ENCODE data around the gene NMNAT2. TPM values are rescaled to one million over a fixed set of nuclear protein-coding genes. Genes with fewer than 3 reads are reported as not detected.

The NMNAT2 gene
- total and polyA plus RNA-seq, 2 of the 4 experiments (the other 2 are of a cell fraction), result 0.36 to 2.4 TPM

DNA sequence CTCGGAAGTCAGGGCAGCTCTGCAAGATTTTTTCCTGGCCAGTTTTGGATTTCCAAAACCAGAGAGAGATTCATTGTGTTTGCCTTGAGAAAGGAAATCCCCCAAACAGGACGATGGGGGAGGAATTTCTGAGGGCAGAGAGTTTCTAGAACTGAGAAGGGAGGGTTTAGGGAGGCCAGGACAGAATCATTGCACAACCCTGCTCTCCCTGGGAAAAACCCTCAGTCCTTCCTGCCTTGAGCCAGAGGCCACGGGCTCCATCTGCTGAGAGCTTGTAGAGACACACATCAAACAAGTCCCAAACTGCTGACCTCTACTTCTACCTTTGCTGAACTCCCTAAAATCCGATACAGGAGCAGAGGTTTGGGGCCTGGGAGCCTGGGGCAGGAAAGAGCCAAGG, 99.7 kb downstream of the NMNAT2 start:
- peak overlapping the region; percentile 6; the same call in 1 of the 2 replicates for H3K14ac ChIP-seq (replicated peaks; ENCODE audit: low read depth, low read length)
- no peaks in the 10 kb centered on the region for H3K36me3 ChIP-seq (ENCODE audit: control insufficient read depth, insufficient read depth, low read length)
- peak overlapping the region; percentile 56; the same call in 1 of the 2 replicates for H2AK5ac ChIP-seq (ENCODE audit: low read depth, low read length)
- H3K4me2 ChIP-seq (ENCODE audit: low read depth, low read length), result no peak overlapping the region
- no peak overlapping the region for H2BK5ac ChIP-seq (ENCODE audit: low read depth, low read length, poor library complexity, severe bottlenecking)
- peak overlapping the region; percentile 30 for H2AK9ac ChIP-seq (replicated peaks; ENCODE audit: low read depth, low read length, poor library complexity)
- H4K8ac ChIP-seq (ENCODE audit: low read depth in 2 of 2, low read length in 2 of 2), result peak overlapping the region in 1 of 2 experiments; percentile 50; a peak in 2 of 4 replicates
- in situ Hi-C loops (cut with MboI; ENCODE audit: low sequenced_read_pairs) (no loop called here), intact Hi-C loops (cut with micrococcal nuclease) (loop anchor here (1.0 to 2.0 kb wide), 3 partner anchors 37 to 356 kb away; no protein-coding TSS in a partner anchor), dilution Hi-C loops (cut with HindIII; ENCODE audit: low sequenced_read_pairs, unreplicated experiment) (no loop called here)
- peak overlapping the region; percentile 42 for H3K4ac ChIP-seq (ENCODE audit: low read depth, low read length)
- no TSS peak for BruUV-seq (replicated peaks)
- no peaks in the 10 kb centered on the region for H4K20me1 ChIP-seq (ENCODE audit: insufficient read depth, low read length)
- peak overlapping the region; percentile 64 for H2AFZ ChIP-seq (replicated peaks; ENCODE audit: low read length, poor library complexity)
- peak overlapping the region; percentile 18; the same call in 1 of the 2 replicates for H2BK20ac ChIP-seq (ENCODE audit: low read depth, low read length)
- H3K9me1 ChIP-seq (ENCODE audit: insufficient read depth, low read length), result no peaks in the 10 kb centered on the region
- H3K27ac ChIP-seq (ENCODE audit: insufficient read depth, low read length), result peak overlapping the region; percentile 20; the same call in 1 of the 2 replicates
- peak overlapping the region; percentile 32 for H4K5ac ChIP-seq (ENCODE audit: low read depth, low read length)
- TF ChIP-seq, protein P1, sequence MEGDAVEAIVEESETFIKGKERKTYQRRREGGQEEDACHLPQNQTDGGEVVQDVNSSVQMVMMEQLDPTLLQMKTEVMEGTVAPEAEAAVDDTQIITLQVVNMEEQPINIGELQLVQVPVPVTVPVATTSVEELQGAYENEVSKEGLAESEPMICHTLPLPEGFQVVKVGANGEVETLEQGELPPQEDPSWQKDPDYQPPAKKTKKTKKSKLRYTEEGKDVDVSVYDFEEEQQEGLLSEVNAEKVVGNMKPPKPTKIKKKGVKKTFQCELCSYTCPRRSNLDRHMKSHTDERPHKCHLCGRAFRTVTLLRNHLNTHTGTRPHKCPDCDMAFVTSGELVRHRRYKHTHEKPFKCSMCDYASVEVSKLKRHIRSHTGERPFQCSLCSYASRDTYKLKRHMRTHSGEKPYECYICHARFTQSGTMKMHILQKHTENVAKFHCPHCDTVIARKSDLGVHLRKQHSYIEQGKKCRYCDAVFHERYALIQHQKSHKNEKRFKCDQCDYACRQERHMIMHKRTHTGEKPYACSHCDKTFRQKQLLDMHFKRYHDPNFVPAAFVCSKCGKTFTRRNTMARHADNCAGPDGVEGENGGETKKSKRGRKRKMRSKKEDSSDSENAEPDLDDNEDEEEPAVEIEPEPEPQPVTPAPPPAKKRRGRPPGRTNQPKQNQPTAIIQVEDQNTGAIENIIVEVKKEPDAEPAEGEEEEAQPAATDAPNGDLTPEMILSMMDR (conservative IDR thresholded peaks at IDR 0.05; ENCODE audit: low read depth, low read length), result peak; percentile 81
- peak; percentile 99 for TF ChIP-seq CEBPB (IDR thresholded peaks at IDR 0.05; ENCODE audit: low read depth, low read length)
- peak; percentile 69; the same call in 1 of the 2 replicates for TF ChIP-seq MAZ (IDR thresholded peaks at IDR 0.05; ENCODE audit: borderline replicate concordance, low read depth, low read length)
- TF ChIP-seq, protein P2, sequence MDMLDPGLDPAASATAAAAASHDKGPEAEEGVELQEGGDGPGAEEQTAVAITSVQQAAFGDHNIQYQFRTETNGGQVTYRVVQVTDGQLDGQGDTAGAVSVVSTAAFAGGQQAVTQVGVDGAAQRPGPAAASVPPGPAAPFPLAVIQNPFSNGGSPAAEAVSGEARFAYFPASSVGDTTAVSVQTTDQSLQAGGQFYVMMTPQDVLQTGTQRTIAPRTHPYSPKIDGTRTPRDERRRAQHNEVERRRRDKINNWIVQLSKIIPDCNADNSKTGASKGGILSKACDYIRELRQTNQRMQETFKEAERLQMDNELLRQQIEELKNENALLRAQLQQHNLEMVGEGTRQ (IDR thresholded peaks at IDR 0.05; ENCODE audit: low read depth, low read length), result no peak
- peak; percentile 87 for TF ChIP-seq SMC3 (IDR thresholded peaks at IDR 0.05; ENCODE audit: low read depth, low read length)
- peak; percentile 85 for TF ChIP-seq RAD21 (IDR thresholded peaks at IDR 0.05; ENCODE audit: low read length)
- no peak for TF ChIP-seq MAFK (IDR thresholded peaks at IDR 0.05; ENCODE audit: low read depth, low read length)
- TF ChIP-seq FOS (IDR thresholded peaks at IDR 0.05; ENCODE audit: low read depth, low read length), result no peak
- no peak for TF ChIP-seq BHLHE40 (IDR thresholded peaks at IDR 0.05; ENCODE audit: low read depth, low read length)
- H3K4me3 ChIP-seq (ENCODE audit: insufficient read depth, low read depth, low read length), result no peak overlapping the region
- H3K9me3 ChIP-seq (ENCODE audit: control insufficient read depth, insufficient read depth, low read length), result no peaks in the 10 kb centered on the region
- H4K91ac ChIP-seq (ENCODE audit: insufficient read depth, low read depth, low read length), result peak overlapping the region; percentile 57; the same call in 1 of the 2 replicates
- peak; percentile 97 for ATAC-seq (ENCODE audit: low read depth)
- H3K27me3 ChIP-seq (ENCODE audit: control insufficient read depth, insufficient read depth, low read length), result peaks cover 2% of the 10 kb centered on the region; the same call in 1 of the 2 replicates
- peaks cover 10% of the 10 kb centered on the region for H3K4me1 ChIP-seq (ENCODE audit: control insufficient read depth, insufficient read depth, low read length)
- ChIA-PET CTCF (interaction anchor here (0.9 to 2.5 kb wide), 6 partner anchors 13 to 356 kb away, joined by 3 to 20 read pairs (median 3); no protein-coding TSS in a partner anchor), POLR2A (ENCODE audit: unreplicated experiment) (no interaction called here)
- H2BK120ac ChIP-seq (ENCODE audit: low read depth, low read length), result peak overlapping the region; percentile 43; the same call in 1 of the 2 replicates
- peak; percentile 95 for DNase-seq
- H3K79me1 ChIP-seq (ENCODE audit: low read depth in 1 of 2, low read length in 2 of 2), result no peaks in the 10 kb centered on the region
- WGBS, 2 experiments (ENCODE audit: extremely low coverage in 2 of 2, insufficient read length in 1 of 2), result 50% methylated on average over 2 of the region's 4 CpGs; no CpG with 5 or more reads in 1 of the 2 experiments
- H3K56ac ChIP-seq (ENCODE audit: extremely low read depth, insufficient read depth, low read length), result no peak overlapping the region
- peak overlapping the region; percentile 28; the same call in 1 of the 3 replicates for H2BK15ac ChIP-seq (ENCODE audit: low read depth, low read length)
- no peak overlapping the region for H3K23ac ChIP-seq (ENCODE audit: low read depth, low read length)
- peak overlapping the region; percentile 20; the same call in 1 of the 2 replicates for H3K18ac ChIP-seq (ENCODE audit: low read depth, low read length)
- peak overlapping the region; percentile 12; the same call in 1 of the 2 replicates for H3K9ac ChIP-seq (ENCODE audit: low read depth, low read length)

Measured in IMR-90 (cell line).